NCI-H146 (cell line): ENCODE data around the gene HCLS1.
"Not testable (repeated sequence)": the region's sequence is repeated elsewhere in the genome, so short reads cannot be mapped to it uniquely, and the experiment has no call there.

ENCODE experiments used
- DNase-seq: peaks from one replicate; lab custom pipeline; 2025; lab: John Stamatoyannopoulos, UW

The HCLS1 gene

DNA sequence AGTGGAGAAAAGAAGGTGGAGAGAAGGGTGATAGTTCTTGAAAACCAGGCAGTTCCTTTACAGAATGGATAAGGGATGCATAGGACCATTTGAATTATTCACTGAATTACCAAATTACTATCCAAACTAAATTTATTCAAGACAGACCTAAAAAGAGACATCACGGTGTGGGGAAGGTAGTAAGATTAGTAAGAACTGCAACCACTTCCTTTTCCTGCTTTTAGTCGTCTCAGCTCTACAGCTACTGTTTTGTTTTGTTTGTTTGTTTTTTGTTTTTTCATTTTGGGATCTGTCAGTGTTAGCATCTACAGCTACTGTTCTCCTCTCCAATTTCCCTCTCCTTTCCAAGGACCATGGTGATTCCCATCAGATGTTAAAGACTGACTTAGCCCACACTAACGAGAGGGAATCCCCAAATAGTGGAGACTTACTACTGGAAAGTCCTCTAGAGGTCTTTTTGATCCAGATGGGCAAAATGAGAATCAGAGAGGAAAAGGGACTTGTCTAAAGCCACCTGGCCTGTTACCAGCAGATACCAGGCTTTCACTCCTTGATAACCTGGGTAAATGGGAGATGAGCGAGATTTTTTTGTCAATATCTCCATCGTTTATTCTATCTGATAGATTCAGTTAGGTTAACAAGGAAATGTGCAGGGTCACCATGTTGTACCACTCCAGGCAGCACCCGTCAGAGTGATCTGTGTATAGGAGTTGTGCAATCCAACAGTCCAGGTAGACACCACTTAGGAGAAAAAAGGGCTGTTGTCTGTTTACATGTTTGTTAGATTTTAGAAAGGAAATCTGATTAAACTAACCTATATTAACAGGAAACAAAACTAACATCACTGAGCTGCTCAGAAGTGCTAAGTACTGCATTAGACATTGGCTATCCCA, 6.0 kb downstream of the HCLS1 start:
- no peak for DNase-seq

- DNase-seq: peak; percentile 42
Observed at GRCh38 chr3:121651684-121652083, 9.0 kb downstream of the HCLS1 start.

DNA sequence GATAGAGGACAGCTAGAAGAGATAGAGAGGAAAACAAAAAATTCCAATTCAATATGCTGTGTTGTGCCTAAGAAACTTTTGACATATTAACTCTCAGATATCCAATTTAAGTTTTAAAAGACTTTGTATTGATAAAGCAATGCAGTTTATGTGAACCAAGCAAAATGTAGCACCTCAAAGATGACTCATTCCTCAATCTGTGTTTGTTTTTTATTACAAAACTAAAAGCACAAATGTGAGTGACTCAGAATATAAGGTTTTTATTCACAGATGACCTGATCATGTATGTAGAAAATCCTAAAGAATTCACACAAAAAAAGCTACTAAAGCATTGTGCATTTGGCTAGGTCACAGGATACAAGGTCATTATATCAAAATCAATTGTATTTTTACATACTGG, 11.1 kb downstream of the HCLS1 start:
- DNase-seq: no peak

GRCh38 chr3:121648219-121648958, 12.3 kb downstream of the HCLS1 start:
- no peak for DNase-seq

GRCh38 chr3:121645054-121645453, 15.6 kb downstream of the HCLS1 start:
- no peak for DNase-seq

DNA sequence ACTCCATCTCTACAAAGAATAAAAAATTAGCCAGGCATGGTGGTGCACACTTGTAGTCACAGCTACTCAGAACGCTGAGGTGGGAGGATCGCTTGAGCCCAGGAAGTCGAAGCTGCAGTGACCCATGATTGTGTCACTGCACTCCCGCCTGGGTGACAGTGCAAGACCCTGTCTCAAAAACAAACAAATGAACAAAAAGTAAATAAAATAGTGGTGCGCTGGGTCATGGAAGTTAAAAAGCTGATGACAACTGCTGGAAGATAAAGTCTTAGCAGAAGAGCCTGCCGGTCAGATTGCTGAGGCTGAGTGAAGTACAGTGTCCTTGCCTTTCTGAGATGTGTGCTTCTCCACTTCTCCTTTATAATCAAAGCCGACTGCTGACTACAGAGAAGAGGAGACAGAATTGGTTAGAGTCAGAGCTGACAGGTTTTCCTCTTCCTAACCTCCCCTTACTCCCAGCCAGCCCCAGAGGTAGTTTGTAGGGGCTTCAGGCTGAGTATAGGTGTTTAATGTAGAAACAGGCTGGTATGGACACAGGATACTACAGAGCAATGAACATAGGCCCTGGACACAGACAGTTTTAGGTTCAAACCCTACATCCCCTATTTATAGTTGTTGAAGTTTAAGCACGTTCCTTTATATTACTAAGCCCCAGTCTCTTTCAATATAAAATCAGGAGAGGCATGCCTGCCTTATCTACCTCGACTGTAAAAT, 17.9 kb downstream of the HCLS1 start:
- no peak for DNase-seq

GRCh38 chr3:121641127-121641526, 19.6 kb downstream of the HCLS1 start:
- no peak for DNase-seq

DNA sequence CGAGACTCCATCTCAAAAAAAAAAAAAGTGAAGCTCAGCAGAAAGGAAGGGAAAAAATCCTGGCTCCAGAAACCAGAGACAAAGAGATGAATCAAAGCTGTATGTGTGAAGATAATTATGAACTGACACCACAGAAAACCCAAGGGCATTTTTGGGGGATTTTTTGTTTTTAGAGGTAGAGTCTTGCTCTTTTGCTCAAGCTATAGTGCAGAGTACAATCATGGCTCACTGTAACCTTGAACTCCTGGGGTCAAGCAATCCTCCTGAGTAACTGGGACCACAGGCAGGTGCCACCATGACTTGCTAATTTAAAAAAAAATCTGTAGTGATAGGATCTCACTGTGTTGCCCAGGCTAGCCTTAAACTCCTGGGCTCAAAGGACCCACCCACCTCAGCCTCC, 22.8 kb downstream of the HCLS1 start:
- no peak for DNase-seq

- DNase-seq: no peak
Observed at GRCh38 chr3:121630355-121630754, 30.3 kb downstream of the HCLS1 start.

GRCh38 chr3:121629601-121630000, 31.1 kb downstream of the HCLS1 start:
- DNase-seq: no peak

GRCh38 chr3:121627622-121628021, 33.1 kb downstream of the HCLS1 start:
- no peak for DNase-seq

DNA sequence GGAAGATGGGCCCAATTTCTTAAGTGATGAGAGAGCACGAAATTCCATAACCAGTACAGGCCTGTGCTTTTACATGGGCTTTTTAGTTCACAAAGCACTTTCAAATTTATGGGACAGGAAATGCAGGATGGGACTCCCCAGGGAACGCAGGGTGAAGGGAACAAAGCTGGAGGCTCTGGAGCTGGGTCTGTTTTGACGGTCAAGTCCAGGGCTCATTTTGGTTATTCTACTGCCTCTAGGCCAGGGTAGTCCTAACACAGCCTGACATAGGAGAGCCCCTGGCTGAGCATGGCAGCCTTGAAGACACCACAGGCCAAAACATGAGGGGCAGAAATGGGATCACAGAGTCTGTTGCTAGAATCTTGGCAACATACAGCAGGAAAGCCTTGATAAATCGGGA, 33.5 kb downstream of the HCLS1 start:
- DNase-seq: no peak

- no peak for DNase-seq
Observed at GRCh38 chr3:121626495-121626894, 34.2 kb downstream of the HCLS1 start.

GRCh38 chr3:121624147-121624899, 36.4 kb downstream of the HCLS1 start:
- peak; percentile 85 for DNase-seq

DNA sequence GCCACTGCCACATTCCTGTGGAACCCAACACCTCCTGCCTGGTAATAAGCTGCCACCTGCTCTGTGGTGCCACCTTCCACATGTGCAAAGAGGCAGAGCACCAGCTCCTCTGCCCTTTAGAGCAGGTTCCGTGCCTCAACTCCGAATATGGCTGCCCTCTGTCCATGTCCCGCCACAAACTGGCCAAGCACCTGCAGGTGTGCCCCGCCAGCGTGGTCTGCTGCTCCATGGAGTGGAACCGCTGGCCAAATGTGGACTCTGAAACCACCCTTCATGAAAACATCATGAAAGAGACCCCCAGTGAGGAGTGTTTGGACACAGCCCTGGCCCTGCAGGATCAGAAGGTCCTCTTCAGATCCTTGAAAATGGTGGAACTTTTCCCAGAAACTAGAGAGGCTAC, 39.2 kb downstream of the HCLS1 start:
- no peak for DNase-seq

- no peak for DNase-seq
Observed at GRCh38 chr3:121619691-121620090, 41.0 kb downstream of the HCLS1 start.

DNA sequence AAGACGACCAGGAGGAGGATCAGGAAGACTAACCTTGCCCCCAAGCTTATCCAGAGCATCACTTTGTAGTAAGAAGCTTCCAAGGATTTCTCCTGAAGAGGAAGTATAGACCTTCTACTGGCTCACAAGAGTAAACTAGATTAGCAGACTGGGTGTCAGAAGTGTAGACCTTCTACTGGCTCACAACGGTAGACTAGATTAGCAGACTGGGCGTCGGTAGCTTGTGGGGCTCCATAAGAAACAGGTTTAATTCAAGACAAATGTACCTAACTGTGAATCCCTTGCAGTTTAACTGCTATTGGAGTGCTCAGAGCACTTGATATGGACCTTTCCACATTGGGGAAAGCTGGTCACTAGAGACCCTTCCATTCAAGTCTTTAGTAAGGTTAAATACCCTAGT, 54.6 kb downstream of the HCLS1 start:
- no peak for DNase-seq

- DNase-seq: no peak
Observed at GRCh38 chr3:121604759-121605158, 55.9 kb downstream of the HCLS1 start.

DNA sequence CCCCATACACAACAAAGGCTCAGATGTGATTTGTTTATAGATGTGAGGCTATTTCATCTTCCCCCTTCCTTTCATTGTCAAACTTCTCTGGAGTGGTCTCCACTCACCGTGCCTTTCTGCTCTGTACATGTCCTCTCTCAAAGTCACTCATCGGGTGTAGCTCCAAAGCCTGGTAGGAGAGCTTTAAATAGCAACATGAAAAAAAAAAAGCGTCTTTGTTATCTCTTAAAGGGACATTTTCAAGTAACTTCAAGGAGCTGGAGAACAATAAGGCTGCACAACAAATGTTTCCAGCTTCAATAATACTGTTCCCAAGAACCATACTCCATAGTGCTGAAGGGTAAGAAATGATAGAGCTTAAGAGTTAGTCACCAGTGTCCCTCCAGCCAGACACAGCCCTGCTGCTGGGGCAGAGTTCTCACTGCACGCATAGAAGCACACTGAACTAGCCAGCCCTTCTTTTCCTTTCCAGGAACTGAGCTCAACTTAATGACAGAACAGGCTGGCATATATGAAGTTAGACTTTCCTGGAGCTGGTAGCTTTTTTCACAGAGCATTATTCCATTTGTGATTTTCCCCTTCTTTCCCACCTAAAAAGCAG, 59.4 kb downstream of the HCLS1 start:
- DNase-seq: no peak

DNA sequence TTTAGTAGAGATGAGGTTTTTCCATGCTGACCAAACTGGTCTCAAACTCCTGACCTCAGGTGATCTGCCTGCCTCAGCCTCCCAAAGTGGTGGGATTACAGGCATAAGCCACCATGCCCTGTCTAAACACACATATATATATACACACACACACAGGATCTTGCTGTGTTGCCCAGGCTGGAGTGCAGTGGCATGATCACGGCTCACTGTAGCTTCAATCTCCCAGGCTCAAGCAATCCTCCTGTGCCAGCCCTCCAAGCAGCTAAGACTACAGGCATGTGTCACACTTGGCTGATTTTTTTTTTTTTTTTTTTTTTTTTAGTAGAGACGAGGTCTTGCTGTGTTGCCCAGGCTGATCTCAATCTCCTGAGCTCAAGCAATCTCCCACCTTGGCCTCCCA, 60.8 kb downstream of the HCLS1 start:
- DNase-seq: not testable (repeated sequence)

DNA sequence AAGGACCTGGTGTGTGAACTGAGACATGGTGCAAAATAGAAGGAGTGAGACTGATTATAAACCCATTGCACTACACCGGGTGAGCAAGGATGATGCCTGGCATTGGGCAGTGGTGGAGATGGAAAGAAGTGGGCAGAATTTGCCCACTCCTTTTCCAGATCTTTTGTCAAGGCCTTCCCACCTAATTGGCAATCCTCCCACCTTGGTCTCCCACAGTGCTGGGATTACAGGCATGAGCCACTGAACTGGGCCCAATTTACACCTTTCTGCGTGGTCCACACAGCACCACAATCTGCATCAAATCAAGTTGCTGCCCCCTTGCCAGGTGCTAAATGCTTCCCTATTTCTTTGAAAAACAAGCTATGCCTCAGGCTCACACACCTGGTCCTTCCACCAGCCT, 62.1 kb downstream of the HCLS1 start:
- no peak for DNase-seq
